Stimulated activated CD8-positive, alpha-beta memory T cell treated with anti-CD3 and anti-CD28 coated beads, Interleukin-7, amount 100 ng/mL, for 24 hours (primary cell): ENCODE results near the gene MKS1.
A peak's percentile ranks its signal among the peaks of the same experiment; 100 is the strongest.

ENCODE experiments used
- DNase-seq: peaks from one replicate; pipeline ENCODE4 v3.0.0-alpha.2; 2020; ENCODE audit warnings: low read depth

The MKS1 gene

GRCh38 chr17:58219007-58219788 is at the start of gene MKS1:
Gene MKS1, minus strand, starts transcription at chr17:58219255. Its CDS starts 25 bp downstream, at chr17:58219230.
- peak; percentile 90 for DNase-seq

GRCh38 chr17:58268326-58268725 is 49.3 kb upstream of the MKS1 start:
- DNase-seq = no peak

- DNase-seq = no peak
Measured at GRCh38 chr17:58267347-58268324, 48.6 kb upstream of the MKS1 start.

- no peak for DNase-seq
Measured at GRCh38 chr17:58265902-58266875, 47.1 kb upstream of the MKS1 start.

GRCh38 chr17:58265271-58265670 is 46.2 kb upstream of the MKS1 start:
- no peak for DNase-seq

- no peak for DNase-seq
Measured at GRCh38 chr17:58264407-58265103, 45.5 kb upstream of the MKS1 start.

GRCh38 chr17:58263773-58264172 is 44.7 kb upstream of the MKS1 start:
- DNase-seq = no peak

- DNase-seq = no peak
Measured at GRCh38 chr17:58262149-58262548, 43.1 kb upstream of the MKS1 start.

- DNase-seq = no peak
Measured at GRCh38 chr17:58254803-58255202, 35.7 kb upstream of the MKS1 start.

- DNase-seq = no peak
Measured at GRCh38 chr17:58253082-58253481, 34.0 kb upstream of the MKS1 start.

- no peak for DNase-seq
Measured at GRCh38 chr17:58252141-58252540, 33.1 kb upstream of the MKS1 start.

GRCh38 chr17:58250344-58251011 is 31.4 kb upstream of the MKS1 start:
- no peak for DNase-seq

- peak; percentile 58 for DNase-seq
Measured at GRCh38 chr17:58249270-58250133, 30.4 kb upstream of the MKS1 start.

- DNase-seq = no peak
Measured at GRCh38 chr17:58248955-58249269, 29.9 kb upstream of the MKS1 start.

- no peak for DNase-seq
Measured at GRCh38 chr17:58247511-58248363, 28.7 kb upstream of the MKS1 start.

- no peak for DNase-seq
Measured at GRCh38 chr17:58246781-58247180, 27.7 kb upstream of the MKS1 start.

- no peak for DNase-seq
Measured at GRCh38 chr17:58246104-58246740, 27.2 kb upstream of the MKS1 start.

GRCh38 chr17:58245428-58246103 is 26.5 kb upstream of the MKS1 start:
- DNase-seq = no peak
